HepG2 (cell line): ENCODE measurements around the gene ARHGAP15. TPM values are rescaled to one million over a fixed set of nuclear protein-coding genes. Genes with fewer than 3 reads are reported as not detected.

Experiments used
- ATAC-seq: fragments of 200-7000 bp; cut with Tn5 transposase; 3 replicates; pipeline ENCODE4 v1.9.1; 2020; ENCODE audit warnings: mild to moderate bottlenecking, moderate library complexity
- BruUV-seq: library from RNA; stranded (reverse); fragments of 400-500 nt; replicated peaks from 2 replicates; lab custom pipeline; 2021; lab: Mats Ljungman, UMichigan
- CTCF ChIA-PET: fragments of 300-600 bp; formaldehyde crosslinking; extraction: SDS; loops from one replicate; lab custom pipeline; 2021; ENCODE audit warnings: low total read pairs, inconsistent platforms, low intra/inter-chr PET ratio; lab: Yijun Ruan, JAX
- POLR2A ChIA-PET: fragments of 350-600 bp; sonication (Branson Sonifier 250); formaldehyde crosslinking; loops from one replicate; lab custom pipeline; 2020; ENCODE audit warnings: antibody characterized with exemption, inconsistent platforms; lab: Yijun Ruan, JAX
- DNase-seq: peaks from one replicate; pipeline ENCODE4 v3.0.0-alpha.2; 2015; ENCODE audit warnings: low spot score
- FAIRE-seq: peaks from 3 replicates; lab custom pipeline; 2011; peaks lifted over from hg19 to GRCh38; lab: Jason Lieb, UNC
- H2AFZ ChIP-seq: one replicate; pipeline ENCODE4 v1.6.1; 2011; ENCODE audit warnings: low read length, inconsistent platforms
- H3K27ac ChIP-seq: fragments of 300-600 bp; 3 replicates; pipeline ENCODE4 v1.8.0; 2011; ENCODE audit warnings: mixed run types, mild to moderate bottlenecking, mixed read lengths, low read length, inconsistent platforms; ENCODE audit not compliant: insufficient read depth; ENCODE audit errors: extremely low read length
- H3K27me3 ChIP-seq, 2 experiments: fragments of 200-600 bp in 1 of 2; 2 replicates in 1 of 2; 3 replicates in 1 of 2; pipeline versions ENCODE4 v1.6.0 to v1.8.0; 2011; ENCODE audit warnings: low read length in 2 of 2, mild to moderate bottlenecking in 2 of 2, moderate library complexity in 2 of 2, inconsistent platforms in 1 of 2; ENCODE audit not compliant: insufficient read depth in 2 of 2, control insufficient read depth in 1 of 2
- H3K36me3 ChIP-seq, 2 experiments: fragments of 200-600 bp in 1 of 2; replicated peaks in 1 of 2; 2 replicates in 1 of 2; 3 replicates in 1 of 2; pipeline versions ENCODE4 v1.5.1 to v1.8.0; 2011; ENCODE audit warnings: low read length in 2 of 2, inconsistent platforms in 1 of 2; ENCODE audit not compliant: insufficient read depth in 2 of 2, control insufficient read depth in 1 of 2
- H3K4me1 ChIP-seq: 2 replicates; pipeline ENCODE4 v1.5.1; 2012; ENCODE audit warnings: low read length, inconsistent platforms; ENCODE audit not compliant: insufficient read depth
- H3K4me2 ChIP-seq: 2 replicates; pipeline ENCODE4 v1.6.0; 2011; ENCODE audit warnings: low read depth, low read length, inconsistent platforms
- H3K4me3 ChIP-seq, 3 experiments: fragments of 200-600 bp in 1 of 3; sonication (generic), shearing (Covaris generic) in 1 of 3; replicated peaks in 1 of 3; 2 replicates each; pipeline ENCODE4 v1.5.1; 2011 to 2016; ENCODE audit warnings: low read length in 3 of 3, inconsistent platforms in 2 of 3, low read depth in 2 of 3, mild to moderate bottlenecking in 2 of 3, control low read depth in 1 of 3, mixed read lengths in 1 of 3; ENCODE audit not compliant: insufficient read depth in 1 of 3
- H3K79me2 ChIP-seq: one replicate; pipeline ENCODE4 v1.6.1; 2011; ENCODE audit warnings: low read length, inconsistent platforms; ENCODE audit not compliant: insufficient read depth
- H3K9ac ChIP-seq: 2 replicates; pipeline ENCODE4 v1.6.0; 2011; ENCODE audit warnings: mild to moderate bottlenecking, low read depth, low read length, inconsistent platforms; ENCODE audit not compliant: insufficient read depth
- H3K9me3 ChIP-seq: 2 replicates; pipeline ENCODE4 v1.5.1; 2012; ENCODE audit warnings: mild to moderate bottlenecking, low read length
- H4K20me1 ChIP-seq: 2 replicates; pipeline ENCODE4 v1.6.0; 2011; ENCODE audit warnings: inconsistent platforms, mild to moderate bottlenecking, low read length, moderate library complexity; ENCODE audit not compliant: insufficient read depth
- ATF6 ChIP-seq: sonication (generic); formaldehyde crosslinking; conservative IDR thresholded peaks from 2 replicates; pipeline ENCODE4 v1.4.0; 2020; ENCODE audit warnings: missing genetic modification reagents
- DRAP1 ChIP-seq: IDR thresholded peaks from 2 replicates; pipeline ENCODE4 v1.6.1; 2016; ENCODE audit warnings: missing genetic modification reagents, missing compliant biosample characterization
- EHMT2 ChIP-seq: fragments of 200-600 bp; sonication (generic); IDR thresholded peaks from 2 replicates; pipeline ENCODE4 v1.7.0; 2017; ENCODE audit warnings: antibody characterized with exemption, low read depth, low read length, borderline replicate concordance
- FOXA1 ChIP-seq, 2 experiments: fragments of 450-650 bp in 1 of 2; sonication (generic) in 1 of 2; formaldehyde crosslinking in 1 of 2; IDR thresholded peaks; 2 replicates each; pipeline versions ENCODE4 v1.4.0 to v1.6.1; 2016 to 2020; ENCODE audit warnings: missing genetic modification reagents in 1 of 2
- FOXO1 ChIP-seq: sonication (generic); formaldehyde crosslinking; IDR thresholded peaks from 2 replicates; pipeline ENCODE4 v1.4.0; 2020; ENCODE audit warnings: missing genetic modification reagents
- MIER2 ChIP-seq: IDR thresholded peaks from 2 replicates; pipeline ENCODE4 v1.6.1; 2016; ENCODE audit warnings: missing biosample characterization, missing genetic modification reagents
- PBX3 ChIP-seq: sonication (generic); formaldehyde crosslinking; IDR thresholded peaks from 2 replicates; pipeline ENCODE4 v1.8.1; 2023; ENCODE audit warnings: missing genetic modification reagents, inconsistent platforms, borderline replicate concordance
- POLR2AphosphoS2 ChIP-seq: IDR thresholded peaks from 2 replicates; pipeline ENCODE4 v1.6.1; 2011; ENCODE audit warnings: low read depth, low read length, improper control_type of control experiment
- SIX4 ChIP-seq: sonication (generic); formaldehyde crosslinking; IDR thresholded peaks from 2 replicates; pipeline ENCODE4 v1.4.0; 2020; ENCODE audit warnings: missing genetic modification reagents
- SP4 ChIP-seq: sonication (generic); formaldehyde crosslinking; IDR thresholded peaks from 2 replicates; pipeline ENCODE4 v1.8.1; 2023; ENCODE audit warnings: mild to moderate bottlenecking, missing genetic modification reagents
- SP5 ChIP-seq: IDR thresholded peaks from 2 replicates; pipeline ENCODE4 v1.6.1; 2016; ENCODE audit warnings: low read depth, borderline replicate concordance
- ZBTB1 ChIP-seq: sonication (generic); formaldehyde crosslinking; IDR thresholded peaks from 2 replicates; pipeline ENCODE4 v1.4.0; 2020; ENCODE audit warnings: missing genetic modification reagents, borderline replicate concordance
- ZBTB33 ChIP-seq: sonication (generic); formaldehyde crosslinking; IDR thresholded peaks from 2 replicates; pipeline ENCODE4 v1.4.0; 2020; ENCODE audit warnings: missing genetic modification reagents
- ZFP62 ChIP-seq: sonication (generic); formaldehyde crosslinking; IDR thresholded peaks from 2 replicates; pipeline ENCODE4 v1.4.0; 2020; ENCODE audit warnings: missing genetic modification reagents
- ZNF101 ChIP-seq: sonication (generic); formaldehyde crosslinking; IDR thresholded peaks from 2 replicates; pipeline ENCODE4 v1.4.0; 2020; ENCODE audit warnings: mild to moderate bottlenecking, low read depth, missing genetic modification reagents, borderline replicate concordance
- ZNF317 ChIP-seq: sonication (generic); formaldehyde crosslinking; IDR thresholded peaks from 2 replicates; pipeline ENCODE4 v1.5.0; 2020; ENCODE audit warnings: mild to moderate bottlenecking, missing genetic modification reagents
- ZNF552 ChIP-seq: sonication (generic); formaldehyde crosslinking; IDR thresholded peaks from 2 replicates; pipeline ENCODE4 v1.9.0; 2022; ENCODE audit warnings: missing genetic modification reagents, mild to moderate bottlenecking, borderline replicate concordance
- ZNF83 ChIP-seq: sonication (generic); formaldehyde crosslinking; IDR thresholded peaks from 2 replicates; pipeline ENCODE4 v1.4.0; 2020; ENCODE audit warnings: missing genetic modification reagents, mild to moderate bottlenecking, borderline replicate concordance
- ZNF878 ChIP-seq: sonication (generic); formaldehyde crosslinking; IDR thresholded peaks from 2 replicates; pipeline ENCODE4 v1.8.1; 2023; ENCODE audit warnings: mild to moderate bottlenecking, missing genetic modification reagents, moderate library complexity
- ZSCAN30 ChIP-seq: sonication (generic); formaldehyde crosslinking; IDR thresholded peaks from 2 replicates; pipeline ENCODE4 v1.5.0; 2020; ENCODE audit warnings: mild to moderate bottlenecking, missing genetic modification reagents
- WGBS: methylation state at CpG from one replicate; pipeline ENCODE4 v1.1.6; 2017; ENCODE audit warnings: low lambda C conversion rate; 5-methylcytosine and 5-hydroxymethylcytosine counted together
- in situ Hi-C: cut with HindIII; loops from 2 replicates; pipeline ENCODE4 v1.10.0; 2017; ENCODE audit warnings: low pct_unique_long_range_greater_than_20kb; ENCODE audit not compliant: extremely low pct_ligation_motif_present
- intact Hi-C: fragments of 100-400 bp; cut with micrococcal nuclease; formaldehyde crosslinking; loops from one replicate; pipeline ENCODE4 v1.10.0; 2022; ENCODE audit not compliant: unreplicated experiment
- polyA plus RNA-seq, 8 experiments: library from polyadenylated mRNA; depleted of rRNA in 3 of 8; stranded (reverse) in 7 of 8; unstranded in 1 of 8; fragments of >200 nt; fragmentation: Illumina TruSeq in 4 of 8; extraction: Trizol in 4 of 8; gene quantifications; 2 replicates each; pipeline versions ENCODE4 v1.2.1 to v1.2.3, GENCODE V29; 2011 to 2016; ENCODE audit warnings: low read depth in 4 of 8, missing spikeins in 1 of 8, mixed read lengths in 1 of 8; ENCODE audit not compliant: insufficient read depth in 1 of 8
- total RNA-seq, 5 experiments: library from RNA; depleted of rRNA; stranded (reverse); fragments of >200 nt; fragmentation: Illumina TruSeq; extraction: Trizol; gene quantifications; 2 replicates each; pipeline ENCODE4 v1.2.3, GENCODE V29; 2016; ENCODE audit warnings: low read depth in 1 of 5

Gene ARHGAP15
- total and polyA plus RNA-seq, 2 of the 13 experiments (the other 11 are each of a cell fraction or from before 2014, with no cell fraction given): 0.04 TPM; not detected in 1

- no peak for TF ChIP-seq POLR2AphosphoS2
- TF ChIP-seq ZNF83 (CRISPR knock-in tag): no peak
- TF ChIP-seq ZNF317 (CRISPR knock-in tag): no peak
Observed at GRCh38 chr2:143433840-143434239, 304.6 kb downstream of the ARHGAP15 start (continued).

GRCh38 chr2:143434445-143434844 is 305.2 kb downstream of the ARHGAP15 start:
- no peak for DNase-seq
- no peak for FAIRE-seq
- ATAC-seq: no peak
- CTCF ChIA-PET: no interaction called here
- H3K9ac ChIP-seq: no peak overlapping the region
- intact Hi-C loops (no loop called here), in situ Hi-C loops (no loop called here)
- H3K27me3 ChIP-seq: no peaks in the 10 kb centered on the region
- no peaks in the 10 kb centered on the region for H3K36me3 ChIP-seq
- H3K4me2 ChIP-seq: no peak overlapping the region
- POLR2A ChIA-PET: no interaction called here
- H4K20me1 ChIP-seq: no peaks in the 10 kb centered on the region
- WGBS: 2% methylated on average over 3 of the region's 3 CpGs
- no peak overlapping the region for H2AFZ ChIP-seq
- H3K27ac ChIP-seq: no peak overlapping the region
- no peak overlapping the region for H3K4me3 ChIP-seq
- BruUV-seq: no TSS peak
- no peaks in the 10 kb centered on the region for H3K9me3 ChIP-seq
- no peaks in the 10 kb centered on the region for H3K79me2 ChIP-seq
- H3K4me1 ChIP-seq: no peaks in the 10 kb centered on the region
- TF ChIP-seq EHMT2 (no peak), SP5 (CRISPR knock-in tag) (no peak), ZNF317 (CRISPR knock-in tag) (no peak), ZBTB1 (CRISPR knock-in tag) (no peak), FOXO1 (CRISPR knock-in tag) (no peak), ZBTB33 (CRISPR knock-in tag) (no peak), ZNF552 (CRISPR knock-in tag) (no peak), FOXA1 (IDR thresholded peaks at IDR 0.05) (no peak), FOXA1 (CRISPR knock-in tag; IDR thresholded peaks at IDR 0.05) (no peak), ZNF101 (CRISPR knock-in tag) (no peak), PBX3 (no peak), ZNF878 (no peak), ATF6 (CRISPR knock-in tag) (no peak), DRAP1 (CRISPR knock-in tag) (no peak), MIER2 (CRISPR knock-in tag) (no peak), ZSCAN30 (no peak), SP4 (CRISPR knock-in tag) (no peak), ZFP62 (no peak), SIX4 (CRISPR knock-in tag) (no peak)
